GM19324 (cell line): ENCODE results near the gene ATP5PB.
A peak's percentile ranks its signal among the peaks of the same experiment; 100 is the strongest.

Source experiments
- ATAC-seq: cut with Tn5 transposase; IDR thresholded peaks from one replicate; pipeline ENCODE4 v1.9.1; 2021; ENCODE audit warnings: mild to moderate bottlenecking, moderate library complexity; ENCODE audit not compliant: unreplicated experiment, low FRiP score

Gene ATP5PB

DNA sequence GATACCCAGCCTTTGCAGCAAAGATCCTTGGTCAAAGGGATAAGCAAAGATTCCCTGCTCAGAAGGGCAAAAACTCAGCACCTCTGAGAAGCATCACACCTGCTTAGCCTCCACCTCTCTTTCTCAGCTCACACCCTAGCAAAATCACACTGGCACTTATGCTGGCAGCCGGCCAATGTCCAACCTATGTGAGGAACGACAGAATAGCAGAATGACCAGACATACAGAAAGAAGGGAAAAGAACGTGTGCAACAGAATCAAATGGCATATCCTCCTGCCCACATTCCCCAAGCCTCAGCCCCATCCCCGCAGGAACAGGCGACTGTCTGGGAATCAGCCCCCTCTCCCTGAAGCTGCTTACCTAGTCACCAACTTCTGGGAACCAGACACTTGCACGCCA is 54.8 kb downstream of the ATP5PB start:
- ATAC-seq: no peak

DNA sequence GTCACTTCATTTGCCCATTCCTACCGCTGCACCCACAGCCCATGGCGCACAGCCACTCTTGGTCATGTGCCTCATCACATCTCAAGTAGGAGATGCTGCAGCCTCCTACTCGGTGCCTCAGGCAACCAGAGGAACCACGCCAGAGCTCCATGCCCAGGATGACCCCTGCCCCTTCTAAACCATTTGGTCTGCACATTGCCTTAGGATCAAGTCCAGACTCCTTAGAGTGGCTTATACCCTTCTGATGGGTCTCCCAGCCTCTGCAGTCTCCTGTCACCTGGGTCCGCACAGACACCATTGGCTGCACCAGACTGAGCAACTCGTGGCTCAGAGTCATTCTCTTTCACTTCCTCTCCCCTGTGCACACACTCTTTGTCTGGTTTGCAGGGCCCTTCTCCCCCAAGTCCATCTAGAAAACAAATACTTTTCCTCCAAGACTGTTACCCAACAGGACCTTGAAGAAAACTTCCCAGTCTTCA is 56.4 kb downstream of the ATP5PB start:
- ATAC-seq: peak; percentile 58

DNA sequence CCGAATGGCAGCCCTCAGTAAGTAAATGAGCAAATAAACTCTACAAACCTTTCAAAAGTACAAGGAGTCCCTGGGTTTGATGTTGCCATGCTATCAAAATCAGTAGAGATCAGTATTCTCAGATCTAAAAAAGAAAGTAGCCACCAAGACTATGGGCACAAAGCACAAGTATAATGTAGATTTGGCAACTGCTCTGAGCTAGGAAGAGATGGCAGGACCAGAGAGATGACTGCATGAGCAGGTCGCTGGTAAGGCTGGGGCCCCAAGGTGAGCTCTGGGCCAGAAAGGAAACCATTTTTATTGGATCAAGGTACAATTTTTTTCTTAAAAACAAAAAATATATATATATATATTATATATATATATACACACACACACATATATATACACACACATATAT is 57.3 kb downstream of the ATP5PB start:
- no peak for ATAC-seq

DNA sequence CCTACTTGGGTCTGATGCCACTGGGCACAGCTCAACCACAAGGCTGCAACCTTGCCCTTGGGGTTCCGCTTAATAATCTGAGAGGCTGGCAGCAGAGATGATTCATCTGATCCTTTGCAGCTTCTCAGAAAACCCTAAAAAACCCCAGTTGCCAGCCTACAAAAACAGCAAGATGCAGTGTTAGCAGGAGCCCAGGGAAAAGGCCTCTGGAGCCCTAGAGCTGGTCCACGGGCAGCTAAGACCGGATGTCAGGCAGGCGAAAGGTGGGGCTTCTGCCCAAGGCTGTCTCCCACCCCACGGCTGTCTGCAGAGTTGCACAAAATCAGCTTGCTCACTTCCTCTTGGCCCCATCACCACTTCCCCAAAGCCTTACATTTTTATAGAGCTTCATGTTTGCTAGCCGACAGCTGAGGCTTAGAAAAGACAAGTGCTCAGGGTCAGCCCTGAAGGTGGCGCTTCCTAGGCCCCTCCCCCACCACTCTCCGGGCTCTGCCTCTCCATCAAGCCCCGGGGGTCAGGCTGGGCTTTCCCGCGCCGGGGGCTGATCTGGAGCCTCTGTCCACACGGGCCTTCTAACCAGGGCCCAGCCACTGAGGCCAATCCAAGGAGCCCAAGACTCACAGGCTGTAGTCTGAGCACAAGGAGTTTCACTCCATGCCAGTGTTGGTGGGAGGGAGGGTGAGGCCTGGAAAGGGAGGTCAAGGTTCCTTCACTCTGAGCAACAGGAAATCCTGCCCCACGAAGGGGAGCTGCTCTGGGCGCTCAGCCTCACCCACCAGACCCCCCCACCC is 58.3 kb downstream of the ATP5PB start:
- peak; percentile 55 for ATAC-seq

DNA sequence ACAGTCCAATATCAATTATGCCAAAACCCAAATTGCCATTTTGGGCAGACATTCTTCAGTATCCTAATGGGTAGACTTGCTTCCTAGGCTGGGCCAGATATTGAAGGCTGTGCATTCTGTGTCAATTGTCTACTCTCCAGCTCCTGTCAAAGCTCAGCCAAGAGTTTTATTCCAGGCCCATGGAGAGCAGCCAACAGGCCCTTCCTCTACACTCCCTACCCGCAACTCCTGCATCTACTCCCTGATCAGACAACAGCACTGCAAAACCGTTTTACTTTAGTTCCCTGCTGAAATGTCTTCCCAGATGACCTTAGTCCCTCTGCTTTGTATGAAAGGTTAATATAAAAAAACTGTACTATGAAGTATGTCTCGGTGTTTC is 60.7 kb downstream of the ATP5PB start:
- no peak for ATAC-seq

DNA sequence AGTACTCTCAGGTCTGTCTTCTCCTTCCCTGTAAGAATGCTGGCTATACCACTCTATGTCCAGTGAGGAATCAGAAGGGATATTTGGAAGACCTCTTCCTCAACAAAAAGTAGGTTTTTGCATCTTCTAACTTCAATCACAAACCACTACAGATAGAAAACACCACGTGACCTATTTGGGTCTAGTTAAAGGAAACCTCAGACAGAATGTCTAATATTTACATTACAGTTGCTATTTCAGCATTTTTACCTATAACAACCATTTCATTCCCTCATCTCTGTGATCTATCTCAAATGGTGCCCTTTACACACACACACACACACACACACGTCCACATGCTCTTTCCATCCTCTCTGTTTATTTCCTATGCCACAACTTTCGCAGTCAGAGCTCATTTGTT is 62.1 kb downstream of the ATP5PB start:
- no peak for ATAC-seq
